GM19463 (cell line): ENCODE measurements around the gene GPR65.

ENCODE experiments used
- ATAC-seq: cut with Tn5 transposase; IDR thresholded peaks from one replicate; pipeline ENCODE4 v1.9.1; 2021; ENCODE audit warnings: mild to moderate bottlenecking, moderate library complexity; ENCODE audit not compliant: unreplicated experiment

GPR65 gene

GRCh38 chr14:88005050-88005481, at the start of gene GPR65:
TSS of gene GPR65 (plus strand) at chr14:88005135. CDS start at chr14:88010848, 5,713 bp downstream.
- peak; percentile 53 for ATAC-seq

- no peak for ATAC-seq
These were observed 49.4 kb upstream of the GPR65 start for GRCh38 chr14:87955501-87955900.

GRCh38 chr14:87960013-87960787, 44.7 kb upstream of the GPR65 start:
- no peak for ATAC-seq

GRCh38 chr14:87961246-87961645, 43.7 kb upstream of the GPR65 start:
- ATAC-seq: no peak

GRCh38 chr14:87966816-87967215, 38.1 kb upstream of the GPR65 start:
- ATAC-seq: no peak

GRCh38 chr14:87967496-87967895, 37.4 kb upstream of the GPR65 start:
- no peak for ATAC-seq

GRCh38 chr14:87971010-87971409, 33.9 kb upstream of the GPR65 start:
- ATAC-seq: peak; percentile 93

GRCh38 chr14:87975636-87976035, 29.3 kb upstream of the GPR65 start:
- ATAC-seq: no peak

GRCh38 chr14:87979689-87980088, 25.2 kb upstream of the GPR65 start:
- no peak for ATAC-seq

- ATAC-seq: no peak
These were observed 15.5 kb upstream of the GPR65 start for GRCh38 chr14:87989221-87989955.

GRCh38 chr14:87989956-87990299, 15.0 kb upstream of the GPR65 start:
- ATAC-seq: no peak

GRCh38 chr14:87990682-87991081, 14.3 kb upstream of the GPR65 start:
- no peak for ATAC-seq

GRCh38 chr14:87992346-87992717, 12.6 kb upstream of the GPR65 start:
- no peak for ATAC-seq

GRCh38 chr14:87992718-87993628, 12.0 kb upstream of the GPR65 start, which contains the start of gene GALC:
TSS of gene GALC (minus strand) at chr14:87993182. CDS start at chr14:87993164, 18 bp downstream.
- peak; percentile 83 for ATAC-seq

- ATAC-seq: peak; percentile 37
These were observed 10.0 kb upstream of the GPR65 start for GRCh38 chr14:87994974-87995373.

- no peak for ATAC-seq
These were observed 9.2 kb upstream of the GPR65 start for GRCh38 chr14:87995500-87996290.

- no peak for ATAC-seq
These were observed 8.7 kb upstream of the GPR65 start for GRCh38 chr14:87996291-87996592.

- ATAC-seq: no peak
These were observed 6.5 kb upstream of the GPR65 start for GRCh38 chr14:87998482-87998881.

- no peak for ATAC-seq
These were observed 5.7 kb upstream of the GPR65 start for GRCh38 chr14:87999277-87999676.

- ATAC-seq: no peak
These were observed 2.4 kb upstream of the GPR65 start for GRCh38 chr14:88002421-88003075.
